Liver (tissue), 9 donors: Measurements from ENCODE around the gene DAPK1. TPM values are rescaled to one million over a fixed set of nuclear protein-coding genes. Genes with fewer than 3 reads are reported as not detected.

ENCODE experiments used
- DNase-seq: peaks from one replicate; pipeline ENCODE4 v3.0.0-alpha.2; 2017; ENCODE audit warnings: low spot score
- H3K27ac ChIP-seq, 2 donors: one replicate each; pipeline ENCODE4 v1.7.0; 2013; ENCODE audit warnings: inconsistent platforms in 2 of 2, low read length in 2 of 2, control low read depth in 1 of 2, low read depth in 1 of 2, mild to moderate bottlenecking in 1 of 2
- H3K27me3 ChIP-seq, 4 donors: one replicate each; pipeline versions ENCODE4 v1.6.1 to v1.7.0; 2013; ENCODE audit warnings: low read length in 3 of 4, inconsistent platforms in 1 of 4, mild to moderate bottlenecking in 1 of 4, moderate library complexity in 1 of 4; ENCODE audit not compliant: control insufficient read depth in 4 of 4, insufficient read depth in 4 of 4
- H3K36me3 ChIP-seq, 4 donors: one replicate each; pipeline versions ENCODE4 v1.6.1 to v1.7.0; 2013; ENCODE audit warnings: low read length in 3 of 4, mild to moderate bottlenecking in 3 of 4, low read depth in 1 of 4, moderate library complexity in 1 of 4; ENCODE audit not compliant: control insufficient read depth in 4 of 4, insufficient read depth in 3 of 4
- H3K4me1 ChIP-seq, 4 donors: one replicate each; pipeline versions ENCODE4 v1.6.1 to v1.7.0; 2013; ENCODE audit warnings: low read length in 3 of 4, mild to moderate bottlenecking in 3 of 4, moderate library complexity in 1 of 4; ENCODE audit not compliant: control insufficient read depth in 4 of 4, insufficient read depth in 4 of 4
- H3K4me3 ChIP-seq, 3 donors: one replicate each; pipeline versions ENCODE4 v1.6.1 to v1.7.0; 2013; ENCODE audit warnings: low read length in 3 of 3, control low read depth in 1 of 3, low read depth in 1 of 3, mild to moderate bottlenecking in 1 of 3
- H3K9ac ChIP-seq, 2 donors: one replicate each; pipeline ENCODE4 v1.7.0; 2013; ENCODE audit warnings: low read length in 2 of 2, mild to moderate bottlenecking in 2 of 2, moderate library complexity in 2 of 2, control low read depth in 1 of 2, low read depth in 1 of 2
- H3K9me3 ChIP-seq, 4 donors: one replicate each; pipeline versions ENCODE4 v1.6.1 to v1.7.0; 2013; ENCODE audit warnings: low read length in 3 of 4; ENCODE audit not compliant: control insufficient read depth in 4 of 4
- CTCF ChIP-seq: fragments of 150-350 bp; IDR thresholded peaks from 2 replicates; pipeline ENCODE4 v1.5.1; 2017; ENCODE audit warnings: improper control_type of control experiment, low read depth, low read length; ENCODE audit not compliant: missing input control
- EGR1 ChIP-seq, 2 donors: IDR thresholded peaks; 2 replicates each; pipeline ENCODE4 v1.6.1; 2016 to 2018; ENCODE audit warnings: antibody characterized with exemption in 2 of 2, low read depth in 2 of 2
- FOXA1 ChIP-seq: IDR thresholded peaks from 2 replicates; pipeline ENCODE4 v1.6.1; 2016; ENCODE audit warnings: antibody characterized with exemption
- FOXA2 ChIP-seq: IDR thresholded peaks from 2 replicates; pipeline ENCODE4 v1.6.1; 2016; ENCODE audit warnings: antibody characterized with exemption
- GABPA ChIP-seq, 2 donors: IDR thresholded peaks in 1 of 2; conservative IDR thresholded peaks in 1 of 2; 2 replicates each; pipeline ENCODE4 v1.6.1; 2016; ENCODE audit warnings: antibody characterized with exemption in 2 of 2, mild to moderate bottlenecking in 1 of 2, moderate library complexity in 1 of 2
- HNF4A ChIP-seq, 2 donors: conservative IDR thresholded peaks; 2 replicates each; pipeline ENCODE4 v1.6.1; 2016; ENCODE audit warnings: antibody characterized with exemption in 2 of 2, mild to moderate bottlenecking in 2 of 2
- HNF4G ChIP-seq: IDR thresholded peaks from 2 replicates; pipeline ENCODE4 v1.6.1; 2016; ENCODE audit warnings: antibody characterized with exemption
- JUND ChIP-seq, 2 donors: IDR thresholded peaks; 2 replicates each; pipeline ENCODE4 v1.6.1; 2016; ENCODE audit warnings: antibody characterized with exemption in 2 of 2
- MAX ChIP-seq: IDR thresholded peaks from 2 replicates; pipeline ENCODE4 v1.6.1; 2016; ENCODE audit warnings: antibody characterized with exemption
- NR2F2 ChIP-seq: IDR thresholded peaks from 2 replicates; pipeline ENCODE4 v1.6.1; 2016; ENCODE audit warnings: antibody characterized with exemption
- RAD21 ChIP-seq, 2 donors: IDR thresholded peaks; 2 replicates each; pipeline ENCODE4 v1.6.1; 2016; ENCODE audit warnings: antibody characterized with exemption in 2 of 2, mild to moderate bottlenecking in 2 of 2
- RXRA ChIP-seq, 2 donors: IDR thresholded peaks; 2 replicates each; pipeline ENCODE4 v1.6.1; 2017 to 2018; ENCODE audit warnings: antibody characterized with exemption in 2 of 2, mild to moderate bottlenecking in 1 of 2
- SP1 ChIP-seq: IDR thresholded peaks from 2 replicates; pipeline ENCODE4 v1.6.1; 2018; ENCODE audit warnings: antibody characterized with exemption, mild to moderate bottlenecking
- TAF1 ChIP-seq: conservative IDR thresholded peaks from 2 replicates; pipeline ENCODE4 v1.6.1; 2016; ENCODE audit warnings: antibody characterized with exemption, mild to moderate bottlenecking
- YY1 ChIP-seq: IDR thresholded peaks from 2 replicates; pipeline ENCODE4 v1.6.1; 2016; ENCODE audit warnings: antibody characterized with exemption, mild to moderate bottlenecking
- WGBS: extraction: QIAGEN DNeasy Blood & Tissue Kit; methylation state at CpG from one replicate; pipeline ENCODE4 v1.1.7; 2013; 5-methylcytosine and 5-hydroxymethylcytosine counted together
- polyA plus RNA-seq, 2 donors: library from polyadenylated mRNA; stranded (reverse) in 1 of 2; unstranded in 1 of 2; fragments of 200-250 nt in 1 of 2; fragments of >200 nt in 1 of 2; fragmentation: Nextera tagmentation in 1 of 2; extraction: Ambion mirVana in 1 of 2; gene quantifications; one replicate each; pipeline versions ENCODE4 v1.2.1 to v1.2.3, GENCODE V29; 2013 to 2015
- total RNA-seq, 2 donors: library from RNA; depleted of rRNA; stranded (reverse); fragments of >200 nt; gene quantifications; one replicate each; pipeline ENCODE4 v1.2.3, GENCODE V29; 2014
- TF ChIP-seq, protein P1 (sequence below): IDR thresholded peaks from 2 replicates; pipeline ENCODE4 v1.6.1; 2016; ENCODE audit warnings: antibody characterized with exemption
- TF ChIP-seq, protein P2 (sequence below): IDR thresholded peaks from 2 replicates; pipeline ENCODE4 v1.6.1; 2016; ENCODE audit warnings: antibody characterized with exemption
- TF ChIP-seq, protein P3 (sequence below): IDR thresholded peaks from 2 replicates; pipeline ENCODE4 v1.6.1; 2016; ENCODE audit warnings: antibody characterized with exemption, mild to moderate bottlenecking
- donor health status: healthy.
- donor health status: healthy.
- donor health status: healthy.
- donor health status: healthy.
- donor health status: healthy.

Gene DAPK1
- total and polyA plus RNA-seq, 4 donors, result 14.0 to 40.8 (median 21.8) TPM

GRCh38 chr9:87613265-87614111, 115.8 kb downstream of the DAPK1 start:
- Histone ChIP-seq H3K4me1 (peaks cover 19 to 65% (median 56%) of the 10 kb centered on the region in 4 donors), H3K9ac (peak overlapping the region; percentile 18 to 37)

More at GRCh38 chr9:87613265-87614111, 115.8 kb downstream of the DAPK1 start:
- Histone ChIP-seq H3K9me3 (no peaks in the 10 kb centered on the region), H3K36me3 (peaks cover 0 to 10% (median 2%) of the 10 kb centered on the region in 4 donors), H3K27ac (peak overlapping the region; percentile 88 to 91), H3K4me3 (peak overlapping the region in 2 of 3 donors; percentile 17 to 19), H3K27me3 (no peaks in the 10 kb centered on the region)
- DNase-seq, result no peak
- WGBS, result 21% methylated on average over 11 of the region's 11 CpGs
- TF ChIP-seq SP1 (peak; percentile 81), TAF1 (peak; percentile 32), RXRA (IDR thresholded peaks at IDR 0.05) (peak; percentile 57 to 85), JUND (IDR thresholded peaks at IDR 0.05) (peak; percentile 47 to 87), CTCF (no peak), FOXA1 (peak; percentile 25), MAX (peak; percentile 57), NR2F2 (no peak), EGR1 (IDR thresholded peaks at IDR 0.05; ENCODE audit: low read depth in 2 of 2) (peak in 1 of 2 donors; percentile 21), FOXA2 (peak; percentile 28), YY1 (peak; percentile 81), HNF4G (peak; percentile 44), GABPA (IDR thresholded peaks at IDR 0.05 in 1 of 2, conservative IDR thresholded peaks at IDR 0.05 in 1 of 2) (no peak), RAD21 (IDR thresholded peaks at IDR 0.05) (peak; percentile 60 to 65), HNF4A (conservative IDR thresholded peaks at IDR 0.05) (peak; percentile 78 to 85)
- TF ChIP-seq, protein P1, sequence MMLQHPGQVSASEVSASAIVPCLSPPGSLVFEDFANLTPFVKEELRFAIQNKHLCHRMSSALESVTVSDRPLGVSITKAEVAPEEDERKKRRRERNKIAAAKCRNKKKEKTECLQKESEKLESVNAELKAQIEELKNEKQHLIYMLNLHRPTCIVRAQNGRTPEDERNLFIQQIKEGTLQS, result peak; percentile 75
- TF ChIP-seq, protein P2, sequence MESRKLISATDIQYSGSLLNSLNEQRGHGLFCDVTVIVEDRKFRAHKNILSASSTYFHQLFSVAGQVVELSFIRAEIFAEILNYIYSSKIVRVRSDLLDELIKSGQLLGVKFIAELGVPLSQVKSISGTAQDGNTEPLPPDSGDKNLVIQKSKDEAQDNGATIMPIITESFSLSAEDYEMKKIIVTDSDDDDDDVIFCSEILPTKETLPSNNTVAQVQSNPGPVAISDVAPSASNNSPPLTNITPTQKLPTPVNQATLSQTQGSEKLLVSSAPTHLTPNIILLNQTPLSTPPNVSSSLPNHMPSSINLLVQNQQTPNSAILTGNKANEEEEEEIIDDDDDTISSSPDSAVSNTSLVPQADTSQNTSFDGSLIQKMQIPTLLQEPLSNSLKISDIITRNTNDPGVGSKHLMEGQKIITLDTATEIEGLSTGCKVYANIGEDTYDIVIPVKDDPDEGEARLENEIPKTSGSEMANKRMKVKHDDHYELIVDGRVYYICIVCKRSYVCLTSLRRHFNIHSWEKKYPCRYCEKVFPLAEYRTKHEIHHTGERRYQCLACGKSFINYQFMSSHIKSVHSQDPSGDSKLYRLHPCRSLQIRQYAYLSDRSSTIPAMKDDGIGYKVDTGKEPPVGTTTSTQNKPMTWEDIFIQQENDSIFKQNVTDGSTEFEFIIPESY, result peak; percentile 74
- TF ChIP-seq, protein P3, sequence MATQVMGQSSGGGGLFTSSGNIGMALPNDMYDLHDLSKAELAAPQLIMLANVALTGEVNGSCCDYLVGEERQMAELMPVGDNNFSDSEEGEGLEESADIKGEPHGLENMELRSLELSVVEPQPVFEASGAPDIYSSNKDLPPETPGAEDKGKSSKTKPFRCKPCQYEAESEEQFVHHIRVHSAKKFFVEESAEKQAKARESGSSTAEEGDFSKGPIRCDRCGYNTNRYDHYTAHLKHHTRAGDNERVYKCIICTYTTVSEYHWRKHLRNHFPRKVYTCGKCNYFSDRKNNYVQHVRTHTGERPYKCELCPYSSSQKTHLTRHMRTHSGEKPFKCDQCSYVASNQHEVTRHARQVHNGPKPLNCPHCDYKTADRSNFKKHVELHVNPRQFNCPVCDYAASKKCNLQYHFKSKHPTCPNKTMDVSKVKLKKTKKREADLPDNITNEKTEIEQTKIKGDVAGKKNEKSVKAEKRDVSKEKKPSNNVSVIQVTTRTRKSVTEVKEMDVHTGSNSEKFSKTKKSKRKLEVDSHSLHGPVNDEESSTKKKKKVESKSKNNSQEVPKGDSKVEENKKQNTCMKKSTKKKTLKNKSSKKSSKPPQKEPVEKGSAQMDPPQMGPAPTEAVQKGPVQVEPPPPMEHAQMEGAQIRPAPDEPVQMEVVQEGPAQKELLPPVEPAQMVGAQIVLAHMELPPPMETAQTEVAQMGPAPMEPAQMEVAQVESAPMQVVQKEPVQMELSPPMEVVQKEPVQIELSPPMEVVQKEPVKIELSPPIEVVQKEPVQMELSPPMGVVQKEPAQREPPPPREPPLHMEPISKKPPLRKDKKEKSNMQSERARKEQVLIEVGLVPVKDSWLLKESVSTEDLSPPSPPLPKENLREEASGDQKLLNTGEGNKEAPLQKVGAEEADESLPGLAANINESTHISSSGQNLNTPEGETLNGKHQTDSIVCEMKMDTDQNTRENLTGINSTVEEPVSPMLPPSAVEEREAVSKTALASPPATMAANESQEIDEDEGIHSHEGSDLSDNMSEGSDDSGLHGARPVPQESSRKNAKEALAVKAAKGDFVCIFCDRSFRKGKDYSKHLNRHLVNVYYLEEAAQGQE, result peak; percentile 47
